ENCODE results near the gene NRAS.

The NRAS gene

GRCh38 chr1:114725230-114725629 is 8.7 kb upstream of the NRAS start:
- DNase-seq = no peak

- no peak for DNase-seq
Observed at GRCh38 chr1:114723915-114724314, 7.3 kb upstream of the NRAS start.

- DNase-seq = no peak
Observed at GRCh38 chr1:114723457-114723856, 6.9 kb upstream of the NRAS start.

DNA sequence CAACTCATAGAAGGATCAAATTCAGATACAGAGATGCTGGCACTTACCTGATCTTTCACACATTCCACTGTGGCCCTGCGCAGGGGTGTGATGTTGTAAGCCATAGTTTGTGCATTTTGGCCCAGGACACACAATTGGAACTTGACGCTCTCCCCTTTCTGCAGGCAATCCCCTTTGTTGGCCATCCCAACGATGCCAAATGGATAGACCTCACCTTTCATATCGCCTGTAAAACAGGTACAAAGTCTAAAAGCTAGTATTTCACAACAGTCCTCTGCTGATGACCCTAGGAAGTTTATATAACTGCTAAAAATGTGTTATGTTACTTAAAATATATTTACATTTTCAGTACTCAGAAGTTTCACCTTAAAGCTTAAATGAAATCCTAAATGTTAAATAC is 3.9 kb upstream of the NRAS start:
- no peak for DNase-seq

GRCh38 chr1:114719424-114719787 is 2.8 kb upstream of the NRAS start:
- DNase-seq = no peak

- DNase-seq = no peak
Observed at GRCh38 chr1:114718661-114719423, 2.3 kb upstream of the NRAS start.

GRCh38 chr1:114715952-114716303 is 643 bp downstream of the NRAS start:
- DNase-seq = no peak

- DNase-seq = no peak
Observed at GRCh38 chr1:114712977-114713376, 3.6 kb downstream of the NRAS start.

DNA sequence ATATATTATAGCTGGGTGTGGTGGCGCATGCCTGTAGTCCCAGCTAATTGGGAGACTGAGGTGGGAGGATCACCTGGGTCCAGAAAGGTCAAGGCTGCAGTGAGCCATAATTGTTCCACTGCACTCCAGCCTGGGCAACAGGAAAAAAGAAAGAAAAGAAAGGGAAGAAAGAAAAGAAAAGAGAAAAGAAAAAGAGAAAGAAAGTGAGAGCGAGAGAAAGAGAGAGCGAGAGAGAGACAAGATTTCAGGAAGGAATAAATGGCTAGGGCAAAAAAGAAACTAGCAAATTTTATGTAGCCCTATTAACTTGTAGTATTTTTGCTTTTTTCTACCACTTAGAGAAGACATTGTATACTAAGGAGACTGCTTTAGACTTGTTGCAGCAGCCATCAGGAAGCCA is 6.2 kb downstream of the NRAS start:
- no peak for DNase-seq

DNA sequence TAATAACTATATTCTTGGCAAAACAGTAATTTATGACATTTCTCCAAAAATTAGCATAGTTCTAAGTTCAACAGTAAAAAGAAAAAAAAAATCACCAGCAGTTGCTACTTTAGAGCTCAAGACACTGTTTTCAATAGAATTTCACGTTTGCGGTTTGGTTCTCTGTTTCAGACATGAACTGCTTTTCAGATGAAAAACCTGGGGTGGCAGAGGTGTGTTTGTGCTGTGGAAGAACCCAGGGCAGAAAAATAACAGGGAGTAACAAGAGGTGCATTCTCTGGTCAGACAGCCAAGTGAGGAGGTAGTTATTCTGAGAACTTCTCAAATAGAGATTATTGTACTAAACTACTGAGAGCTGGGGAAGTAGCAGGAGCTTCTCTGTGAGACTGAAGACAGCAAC is 9.0 kb downstream of the NRAS start:
- DNase-seq = no peak

- no peak for DNase-seq
Observed at GRCh38 chr1:114703242-114703641, 13.3 kb downstream of the NRAS start.

DNA sequence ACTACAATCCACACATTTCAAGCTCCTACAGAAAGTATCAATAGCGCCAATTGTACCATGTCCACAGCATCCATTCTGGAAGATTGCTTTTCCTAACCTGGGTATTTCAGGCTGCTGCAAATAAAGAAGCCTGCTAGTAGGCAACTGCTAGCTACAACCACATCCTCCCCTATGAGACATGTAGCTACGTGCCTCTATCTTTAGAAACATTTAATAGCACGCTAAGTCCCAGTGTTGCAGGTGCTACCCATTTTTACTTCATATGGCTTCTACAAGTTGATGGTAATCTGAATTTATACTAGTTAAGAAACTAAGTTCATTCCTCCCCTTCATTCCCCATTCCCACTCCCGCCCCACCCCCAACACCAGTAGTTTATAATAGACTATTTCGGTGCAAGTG is 13.8 kb downstream of the NRAS start:
- DNase-seq = no peak

DNA sequence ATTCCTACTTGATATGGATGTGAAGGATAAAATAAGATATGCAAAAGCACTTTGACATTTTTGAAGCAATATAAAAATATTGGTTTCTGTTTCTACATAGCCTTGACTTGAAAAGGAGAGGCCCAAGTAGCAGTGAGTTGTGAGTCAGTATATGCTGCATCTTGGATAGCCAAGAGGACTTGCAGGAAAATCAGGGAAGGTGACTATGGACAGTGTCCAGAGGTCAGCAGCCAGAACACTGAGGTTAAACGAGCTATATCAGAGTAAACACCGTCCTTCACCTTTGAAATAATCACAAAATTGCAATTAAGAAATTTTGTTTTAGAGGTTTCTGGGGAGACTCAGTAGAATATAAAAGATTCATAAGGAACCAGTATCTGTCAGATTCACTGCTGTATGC is 14.6 kb downstream of the NRAS start:
- no peak for DNase-seq

- DNase-seq = no peak
Observed at GRCh38 chr1:114700036-114700600, 16.5 kb downstream of the NRAS start.

- no peak for DNase-seq
Observed at GRCh38 chr1:114696810-114697209, 19.8 kb downstream of the NRAS start.

- no peak for DNase-seq
Observed at GRCh38 chr1:114695430-114696058, 21.0 kb downstream of the NRAS start, which contains the start of gene AMPD1. Gene AMPD1, minus strand, starts transcription at chr1:114695546. Its CDS starts 75 bp downstream, at chr1:114695471.

DNA sequence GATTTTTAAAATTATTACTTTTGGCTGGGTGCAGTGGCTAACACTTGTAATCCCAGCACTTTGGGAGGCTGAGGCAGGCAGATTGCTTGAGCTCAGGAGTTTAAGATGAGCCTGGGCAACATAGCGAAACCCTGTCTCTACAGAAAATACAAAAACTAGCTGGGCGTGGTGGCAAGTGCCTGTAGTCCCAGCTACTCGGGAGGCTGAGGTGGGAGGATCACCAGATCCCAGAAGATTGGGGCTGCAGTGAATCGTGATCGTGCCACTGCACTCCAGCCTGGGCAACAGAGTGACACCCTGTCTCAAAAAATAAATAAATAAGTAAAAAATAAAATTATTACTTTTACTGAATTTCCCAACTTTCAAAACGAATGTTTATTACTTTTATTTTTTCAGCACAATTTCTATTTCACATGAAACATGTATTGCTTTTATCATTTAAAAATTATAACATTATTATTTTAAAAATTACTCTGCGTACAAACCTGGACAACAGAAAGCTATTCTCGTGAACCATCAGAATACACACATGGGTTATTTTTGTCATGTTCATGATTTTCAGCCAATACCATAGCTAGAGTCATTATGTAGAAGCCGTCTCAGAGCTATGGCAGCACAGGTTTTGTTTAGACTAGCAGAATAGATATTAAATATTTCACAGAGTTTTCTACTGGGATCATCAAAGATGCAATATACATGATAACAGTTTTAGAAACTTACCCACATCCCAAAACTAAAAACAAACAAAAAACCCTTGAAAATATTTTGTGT is 21.8 kb downstream of the NRAS start:
- no peak for DNase-seq

DNA sequence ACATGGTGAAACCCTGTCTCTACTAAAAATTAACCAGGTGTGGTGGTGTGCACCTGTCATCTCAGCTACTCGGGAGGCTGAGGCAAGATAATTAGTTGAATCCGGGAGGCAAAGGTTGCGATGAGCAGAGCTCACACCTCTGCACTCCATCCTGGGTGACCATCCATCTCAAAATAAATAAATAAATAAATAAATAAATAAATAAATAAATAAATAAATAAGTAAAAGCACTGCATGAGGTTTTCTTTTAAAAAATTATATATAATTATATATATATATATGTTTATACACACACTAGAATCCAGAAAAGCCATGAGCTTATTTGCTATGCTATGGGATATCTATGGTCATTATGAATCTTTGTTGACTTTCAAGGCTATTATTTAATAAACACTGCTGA is 23.6 kb downstream of the NRAS start:
- DNase-seq = no peak

GRCh38 chr1:114691061-114691460 is 25.5 kb downstream of the NRAS start:
- no peak for DNase-seq

DNA sequence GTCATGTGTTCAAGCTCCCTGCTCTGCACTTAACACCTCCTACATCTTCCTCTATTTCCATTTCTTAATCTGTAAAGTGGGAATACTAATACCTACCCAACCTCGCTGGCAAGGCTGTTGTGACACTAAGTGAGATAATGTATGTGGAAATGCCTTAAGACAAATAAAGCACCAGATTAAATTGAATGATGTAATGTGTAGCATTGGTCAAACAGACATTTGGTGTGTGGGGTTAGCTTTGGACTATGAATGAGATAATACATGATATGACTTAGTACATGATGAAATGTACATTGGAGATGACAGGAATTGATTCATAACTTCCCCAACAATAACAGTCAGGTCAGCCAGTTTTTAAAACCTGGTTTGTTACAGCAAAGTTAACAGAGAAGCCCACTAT is 26.4 kb downstream of the NRAS start:
- no peak for DNase-seq

DNA sequence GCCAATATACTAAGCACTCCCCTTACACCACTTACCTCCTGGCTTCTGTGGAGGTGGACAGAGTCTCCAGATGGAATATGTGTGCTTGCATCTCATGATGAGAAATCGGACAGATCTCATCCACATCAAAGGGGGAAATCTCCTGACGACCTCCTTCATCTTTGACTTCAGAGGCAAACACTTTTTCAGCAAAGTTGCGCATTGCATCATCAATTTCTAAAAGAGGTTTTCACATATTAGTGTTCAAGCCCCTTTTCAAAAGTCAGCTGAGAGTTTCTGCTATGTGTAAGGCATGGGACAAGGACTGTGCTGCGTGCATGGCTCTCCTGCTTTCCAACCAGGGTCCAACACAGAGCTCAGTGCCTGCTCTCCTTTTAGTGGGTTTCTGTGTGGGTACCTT is 28.0 kb downstream of the NRAS start:
- DNase-seq = no peak

DNA sequence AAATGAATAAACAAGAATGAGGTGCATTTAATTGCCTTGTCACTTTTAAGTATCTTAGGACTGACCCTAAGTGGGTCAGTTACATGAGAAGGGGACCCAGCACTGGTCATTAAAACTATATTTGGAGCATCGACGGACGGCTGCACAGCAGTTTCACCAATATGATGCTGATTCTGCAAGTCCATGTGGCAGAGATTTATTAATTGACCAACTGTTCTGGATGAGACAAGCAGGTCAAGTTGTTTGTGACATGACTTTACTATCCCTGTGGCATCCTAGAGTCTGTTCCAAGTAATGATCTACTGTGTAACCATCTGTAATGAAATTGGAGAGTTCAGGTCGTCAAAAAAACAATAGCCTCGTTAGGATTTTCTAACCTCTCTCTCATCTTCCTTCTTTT is 30.7 kb downstream of the NRAS start:
- DNase-seq = no peak

GRCh38 chr1:114677691-114678090 is 38.9 kb downstream of the NRAS start:
- DNase-seq = no peak

DNA sequence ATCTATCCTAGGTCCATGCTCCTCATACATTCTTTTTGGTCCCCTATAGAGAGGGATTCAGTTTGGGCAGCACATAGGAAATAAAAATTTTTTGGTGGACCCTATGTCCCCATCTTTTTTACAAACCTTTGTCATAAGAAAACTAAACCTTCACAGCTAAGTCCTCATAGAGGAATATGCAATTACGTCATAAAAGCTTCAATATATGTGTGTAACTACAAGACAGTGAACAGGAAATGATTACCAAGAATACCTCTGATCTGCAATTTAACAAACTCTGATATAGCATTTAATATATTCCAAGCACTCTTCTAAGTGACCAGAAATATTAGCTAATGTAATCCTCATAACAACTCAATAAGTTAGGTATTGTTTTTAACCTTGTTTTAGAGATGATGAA is 40.5 kb downstream of the NRAS start:
- no peak for DNase-seq

Data from CD4-positive, alpha-beta T cell treated with Interleukin-17A for 4 hours (primary cell).